Pancreas (tissue), 10 donors: ENCODE results near the gene HRCT1. TPM values are rescaled to one million over a fixed set of nuclear protein-coding genes. Genes with fewer than 3 reads are reported as not detected.
"Not testable (repeated sequence)": the region's sequence is repeated elsewhere in the genome, so short reads cannot be mapped to it uniquely, and the experiment has no call there.

ENCODE experiments used
- ATAC-seq, 4 donors: fragments of 200-7000 bp; cut with Tn5 transposase; one replicate each; pipeline versions ENCODE4 v1.8.0 to v1.9.1; 2020; ENCODE audit warnings: mild to moderate bottlenecking in 4 of 4, moderate library complexity in 4 of 4
- DNase-seq, 6 donors: peaks; one replicate each; pipeline ENCODE4 v3.0.0-alpha.2; 2020
- FAIRE-seq: peaks from 2 replicates; lab custom pipeline; 2012; peaks lifted over from hg19 to GRCh38; lab: Jason Lieb, UNC
- H3K27ac ChIP-seq, 4 donors: fragments of 200-600 bp; sonication (generic); 1 replicate in 3 of 4; 2 replicates in 1 of 4; pipeline versions ENCODE4 v1.5.0 to v1.8.0; 2020
- H3K27me3 ChIP-seq, 4 donors: fragments of 200-600 bp; one replicate each; pipeline ENCODE4 v1.8.0; 2021
- H3K36me3 ChIP-seq, 3 donors: fragments of 200-600 bp; sonication (generic) in 1 of 3; one replicate each; pipeline versions ENCODE4 v1.5.0 to v1.8.0; 2020 to 2021
- H3K4me1 ChIP-seq, 3 donors: fragments of 200-600 bp; one replicate each; pipeline ENCODE4 v1.8.0; 2021
- H3K4me3 ChIP-seq, 4 donors: fragments of 200-600 bp; sonication (generic) in 2 of 4; one replicate each; pipeline versions ENCODE4 v1.5.0 to v1.8.0; 2020 to 2021
- H3K9me3 ChIP-seq, 4 donors: fragments of 200-600 bp; one replicate each; pipeline ENCODE4 v1.8.0; 2021
- CTCF ChIP-seq, 4 donors: fragments of 200-600 bp; sonication (generic) in 3 of 4; IDR thresholded peaks; one replicate each; pipeline versions ENCODE4 v1.5.0 to v1.8.0; 2021; ENCODE audit warnings: antibody characterized with exemption in 4 of 4
- WGBS, 2 donors: extraction: QIAGEN DNeasy Blood & Tissue Kit; methylation state at CpG; one replicate each; pipeline ENCODE4 v1.1.7; 2013; 5-methylcytosine and 5-hydroxymethylcytosine counted together
- intact Hi-C, 3 donors: fragments of 100-400 bp; cut with DNase I; formaldehyde crosslinking; loops; one replicate each; pipeline versions ENCODE4 v1.11.1 to v1.14.2; 2022
- polyA plus RNA-seq, 2 donors: library from polyadenylated mRNA; stranded (reverse); fragments of 200-250 nt; gene quantifications; one replicate each; pipeline ENCODE4 v1.2.3, GENCODE V29; 2013
- total RNA-seq, 6 donors: library from RNA; stranded (reverse); fragmentation: NEBNext Ultra II Directional in 4 of 6; extraction: Animal tissue kit (Norgen Biotek cat#: 25700) in 4 of 6; gene quantifications; one replicate each; pipeline versions ENCODE4 v1.2.1 to v1.2.4, GENCODE V29; 2021 to 2023
- donor health status: healthy with polysubstance abuse.
- donor health status: DM: no; HTN: no; CAD: no; lungs with moderate emphysema.
- donor health status: DM: no; HTN: no; CAD: no.
- donor health status: control.
- donor health status: control.
- donor health status: Bipolar disorder and iron deficiency.
- donor health status: DM: yes; HTN: yes; CAD: no.
- donor health status: DM: no; HTN: no; CAD: no.
- donor health status: DM: no; HTN: no; CAD: no.
- donor health status: DM: yes; HTN: yes; CAD: no.

Gene HRCT1
- total and polyA plus RNA-seq, 8 donors: 0.33 to 1.5 (median 0.83) TPM

GRCh38 chr9:35891646-35892045, 14.4 kb upstream of the HRCT1 start:
- FAIRE-seq: no peak
- no peak for TF ChIP-seq CTCF (IDR thresholded peaks at IDR 0.05)
- Histone ChIP-seq H3K27ac (no peak overlapping the region), H3K36me3 (no peaks in the 10 kb centered on the region), H3K4me1 (no peaks in the 10 kb centered on the region), H3K4me3 (no peak overlapping the region), H3K27me3 (no peaks in the 10 kb centered on the region), H3K9me3 (no peaks in the 10 kb centered on the region)
- 71 to 79% methylated on average over 3 of the region's 3 CpGs for WGBS, 2 donors
- no peak for DNase-seq
- no peak for ATAC-seq
- intact Hi-C loops: loop anchor here in 1 of 3 donors (5.0 kb wide), 1 partner anchor 99 kb away; the partner anchor contains the start of gene NPR2

- no peaks in the 10 kb centered on the region for H3K27me3 ChIP-seq
- DNase-seq (no peak), FAIRE-seq (no peak), ATAC-seq (no peak)
- H3K4me3 ChIP-seq: no peak overlapping the region
- no peaks in the 10 kb centered on the region for H3K36me3 ChIP-seq
- intact Hi-C loops: loop anchor here in 1 of 3 donors (5.0 kb wide), 1 partner anchor 100 kb away; the partner anchor contains the start of gene NPR2
- H3K9me3 ChIP-seq: no peaks in the 10 kb centered on the region
- no peaks in the 10 kb centered on the region for H3K4me1 ChIP-seq
- TF ChIP-seq CTCF (IDR thresholded peaks at IDR 0.05): no peak
- WGBS, 2 donors: 57 to 76% methylated on average over 1 of the region's 1 CpG
- H3K27ac ChIP-seq: no peak overlapping the region
Measured at GRCh38 chr9:35892051-35892450, 14.0 kb upstream of the HRCT1 start.

GRCh38 chr9:35896570-35896969, 9.4 kb upstream of the HRCT1 start:
- FAIRE-seq: peak; percentile 70
- WGBS, 2 donors: 91 to 95% methylated on average over 2 of the region's 2 CpGs
- ATAC-seq: no peak
- Histone ChIP-seq H3K4me3 (no peak overlapping the region), H3K9me3 (no peaks in the 10 kb centered on the region), H3K27ac (no peak overlapping the region), H3K27me3 (no peaks in the 10 kb centered on the region), H3K4me1 (no peaks in the 10 kb centered on the region), H3K36me3 (no peaks in the 10 kb centered on the region)
- intact Hi-C loops: no loop called here
- no peak for DNase-seq
- TF ChIP-seq CTCF (IDR thresholded peaks at IDR 0.05): no peak

- ATAC-seq, H3K27ac ChIP-seq, H3K4me1 ChIP-seq, H3K9me3 ChIP-seq, FAIRE-seq, H3K4me3 ChIP-seq, H3K36me3 ChIP-seq, DNase-seq, H3K27me3 ChIP-seq, intact Hi-C loops: not testable (repeated sequence)
- WGBS, 2 donors: 72 to 88% methylated on average over 7 of the region's 7 CpGs
Measured at GRCh38 chr9:35897376-35898099, 8.5 kb upstream of the HRCT1 start.

GRCh38 chr9:35898337-35898736, 7.7 kb upstream of the HRCT1 start:
- Histone ChIP-seq H3K27me3 (no peaks in the 10 kb centered on the region), H3K4me1 (no peaks in the 10 kb centered on the region), H3K9me3 (no peaks in the 10 kb centered on the region), H3K27ac (no peak overlapping the region), H3K36me3 (no peaks in the 10 kb centered on the region), H3K4me3 (no peak overlapping the region)
- no peak for FAIRE-seq
- no peak for TF ChIP-seq CTCF (IDR thresholded peaks at IDR 0.05)
- intact Hi-C loops: no loop called here
- no peak for DNase-seq
- ATAC-seq: no peak
